GM20431 (cell line): ENCODE results near the gene PELI1.
"Not testable (repeated sequence)": the region's sequence is repeated elsewhere in the genome, so short reads cannot be mapped to it uniquely, and the experiment has no call there.

ENCODE experiments used
- in situ Hi-C: fragments of 300-500 bp; cut with MseI, MboI; formaldehyde crosslinking; loops from one replicate; pipeline ENCODE4 v1.15.0; 2020; ENCODE audit warnings: low sequenced_read_pairs; ENCODE audit not compliant: unreplicated experiment

PELI1 gene

GRCh38 chr2:64094663-64095382 is 49.4 kb downstream of the PELI1 start:
- in situ Hi-C loops: no loop called here

- in situ Hi-C loops: no loop called here
Observed at GRCh38 chr2:64093341-64093740, 50.9 kb downstream of the PELI1 start.

GRCh38 chr2:64092502-64092901 is 51.7 kb downstream of the PELI1 start:
- in situ Hi-C loops: no loop called here

DNA sequence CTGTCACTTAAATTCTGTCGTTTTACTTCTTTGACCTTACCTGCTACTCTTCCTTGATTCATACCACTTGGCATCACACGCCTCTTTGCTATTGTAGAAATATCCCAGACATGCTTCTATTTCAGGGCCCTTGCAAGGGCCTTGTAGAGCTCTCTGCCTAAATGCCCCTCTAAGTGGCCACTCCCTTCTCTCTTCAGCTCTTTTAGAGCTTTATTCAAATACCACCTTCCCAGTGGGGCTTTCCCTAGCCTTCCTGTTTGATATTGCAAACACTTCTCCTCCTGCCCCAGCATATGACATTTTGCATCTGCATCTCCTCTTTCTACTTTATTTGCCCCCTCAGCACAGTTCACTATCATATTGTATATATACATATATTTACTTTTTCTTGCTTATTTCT is 54.0 kb downstream of the PELI1 start:
- in situ Hi-C loops: no loop called here

GRCh38 chr2:64086347-64087082 is 57.7 kb downstream of the PELI1 start:
- in situ Hi-C loops: no loop called here

DNA sequence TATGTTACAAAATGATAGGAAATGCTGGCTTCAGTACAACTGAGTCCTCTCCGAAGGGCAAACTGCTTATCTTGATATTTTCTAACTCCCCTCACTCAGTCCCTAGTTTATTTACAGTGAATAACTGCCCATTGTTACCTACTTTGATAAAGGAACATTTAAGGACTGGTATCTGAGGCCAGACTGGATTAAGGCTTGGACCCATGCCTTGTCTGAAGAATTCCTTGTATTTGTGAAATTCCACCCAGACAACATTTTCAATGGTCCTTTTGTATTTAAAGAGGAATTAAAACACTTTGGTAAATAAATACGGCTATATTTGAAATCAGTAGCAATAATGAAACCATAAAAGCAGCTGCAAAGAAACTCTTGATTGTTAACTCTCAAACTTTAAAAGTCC is 58.3 kb downstream of the PELI1 start:
- in situ Hi-C loops: no loop called here

- in situ Hi-C loops: no loop called here
Observed at GRCh38 chr2:64081046-64081445, 63.2 kb downstream of the PELI1 start.

GRCh38 chr2:64080179-64080578 is 64.0 kb downstream of the PELI1 start:
- in situ Hi-C loops: no loop called here

GRCh38 chr2:64079688-64080087 is 64.5 kb downstream of the PELI1 start:
- in situ Hi-C loops: not testable (repeated sequence)

DNA sequence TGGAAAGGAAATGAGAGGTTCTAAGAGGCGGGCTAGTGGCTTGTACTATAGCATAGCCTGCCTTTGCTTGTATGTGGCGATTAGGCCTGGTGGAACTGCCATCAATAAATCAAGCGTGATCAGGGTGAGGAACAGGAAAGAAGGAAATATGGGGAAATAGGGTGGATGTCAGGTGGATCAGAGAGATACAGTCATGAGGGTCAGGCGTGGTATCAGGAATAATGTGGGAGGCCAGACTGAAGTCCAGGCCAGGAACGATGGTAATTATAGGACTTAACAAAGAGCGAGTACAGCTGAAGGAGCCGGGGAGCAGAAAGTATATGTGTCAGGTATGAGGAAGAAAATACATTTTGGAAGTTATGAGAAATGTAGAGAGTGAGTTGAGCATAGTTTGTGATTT is 67.4 kb downstream of the PELI1 start:
- in situ Hi-C loops: not testable (repeated sequence)

GRCh38 chr2:64074616-64075015 is 69.6 kb downstream of the PELI1 start:
- in situ Hi-C loops: not testable (repeated sequence)

GRCh38 chr2:64067326-64067725 is 76.9 kb downstream of the PELI1 start:
- in situ Hi-C loops: no loop called here

DNA sequence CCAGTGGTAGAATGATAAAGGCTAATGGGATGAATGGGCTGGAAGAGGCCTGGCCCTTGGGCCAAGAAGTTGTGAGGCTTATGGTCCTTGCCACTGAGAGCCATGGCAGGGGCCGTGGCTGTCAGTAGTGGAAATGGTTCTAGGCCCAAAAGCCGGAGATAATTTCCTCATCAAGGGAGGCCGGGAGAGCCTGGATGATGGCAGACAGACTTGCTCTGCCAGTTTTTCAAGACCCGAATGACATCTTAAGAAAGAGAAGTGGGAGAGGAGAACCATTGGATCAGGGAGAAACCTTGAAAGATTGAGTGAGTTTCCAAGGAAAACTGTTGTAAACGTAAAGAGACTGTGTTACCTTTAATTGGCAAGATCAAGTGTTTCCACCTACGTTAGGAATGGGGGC is 78.7 kb downstream of the PELI1 start:
- in situ Hi-C loops: no loop called here

GRCh38 chr2:64063924-64064331 is 80.3 kb downstream of the PELI1 start:
- in situ Hi-C loops: no loop called here

DNA sequence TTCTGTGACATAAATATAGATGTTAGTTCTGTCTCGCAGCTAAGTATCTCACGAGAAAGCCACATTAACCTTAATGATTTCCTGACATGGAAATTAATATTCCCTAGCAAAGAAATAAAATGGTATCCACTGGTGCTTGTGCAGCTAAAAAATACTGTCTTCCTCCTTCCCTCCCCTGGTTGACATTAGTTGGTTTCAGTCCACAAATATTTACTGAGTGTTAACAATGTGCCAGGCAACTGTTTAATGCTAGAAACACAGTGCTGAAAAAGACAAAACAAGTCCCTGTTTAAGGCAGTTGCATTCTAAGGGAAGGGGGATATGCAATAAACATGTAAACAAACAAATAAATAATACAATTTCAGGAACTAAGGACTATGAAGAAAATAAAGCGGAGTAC is 80.8 kb downstream of the PELI1 start:
- in situ Hi-C loops: no loop called here

- in situ Hi-C loops: no loop called here
Observed at GRCh38 chr2:64062840-64063239, 81.4 kb downstream of the PELI1 start.

DNA sequence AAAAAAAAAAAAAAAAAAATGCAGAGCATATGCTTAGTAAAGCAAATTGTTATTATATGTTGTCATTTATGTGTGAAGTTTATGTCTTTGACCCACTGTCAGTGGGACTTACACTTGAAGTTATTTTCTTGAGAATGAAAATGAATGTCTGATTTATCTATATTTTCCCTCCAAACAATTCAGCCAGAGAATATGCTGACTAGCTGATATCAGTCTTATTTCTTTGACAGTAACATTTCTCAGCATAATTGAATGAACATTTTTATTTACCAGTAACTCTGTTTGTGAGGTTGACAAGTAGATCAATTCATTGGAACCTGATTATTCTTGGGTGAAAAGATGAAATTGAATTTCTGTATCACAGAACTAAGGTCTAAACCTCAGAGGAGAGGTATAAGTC is 85.0 kb downstream of the PELI1 start:
- in situ Hi-C loops: no loop called here

DNA sequence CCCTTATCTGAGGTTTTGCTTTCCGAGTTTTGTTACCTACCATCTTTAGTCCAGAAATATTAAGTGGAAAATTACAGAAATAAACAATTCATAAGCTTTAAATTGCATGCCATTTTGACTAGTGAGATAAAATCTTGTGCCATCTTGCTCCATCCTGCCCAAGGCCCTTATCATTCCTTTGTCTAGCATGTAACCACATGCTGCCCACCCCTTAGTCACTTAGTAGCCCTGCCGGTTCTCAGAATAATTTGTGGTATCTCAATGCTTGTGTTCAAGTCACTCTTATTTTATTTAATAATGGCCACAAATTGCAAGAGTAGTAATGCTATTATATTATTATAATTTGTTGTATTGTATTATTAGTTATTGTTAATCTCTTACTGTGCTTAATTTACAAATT is 88.2 kb downstream of the PELI1 start:
- in situ Hi-C loops: no loop called here

GRCh38 chr2:64054161-64054915 is 89.9 kb downstream of the PELI1 start:
- in situ Hi-C loops: no loop called here

- in situ Hi-C loops: no loop called here
Observed at GRCh38 chr2:64052463-64053241, 91.6 kb downstream of the PELI1 start.
